ENCODE measurements around the gene NOP9. TPM values are rescaled to one million over a fixed set of nuclear protein-coding genes. Genes with fewer than 3 reads are reported as not detected.

The NOP9 gene
- total RNA-seq, 1 donor from 2014 or later = 14.8 TPM

- H3K4me1 ChIP-seq = no peaks in the 10 kb centered on the region
- peaks cover 23% of the 10 kb centered on the region for H3K27me3 ChIP-seq
- TF ChIP-seq EZH2phosphoT487 (IDR thresholded peaks at IDR 0.05) = no peak
- TF ChIP-seq EZH2 (IDR thresholded peaks at IDR 0.05) = no peak
- TF ChIP-seq CTCF (IDR thresholded peaks at IDR 0.05) = no peak
- no peaks in the 10 kb centered on the region for H3K36me3 ChIP-seq
- no peak overlapping the region for H3K27ac ChIP-seq
- H3K9ac ChIP-seq = no peak overlapping the region
- Mint-ChIP-seq H3K27ac (no peak overlapping the region), H3K9me3 (no peaks in the 10 kb centered on the region), H3K27me3 (ENCODE audit: insufficient read depth, low read depth) (peaks cover 16% of the 10 kb centered on the region), H3K36me3 (no peaks in the 10 kb centered on the region), H3K4me1 (peaks cover 2% of the 10 kb centered on the region), H3K4me3 (no peak overlapping the region)
- H3K79me2 ChIP-seq (ENCODE audit: low read depth) = no peaks in the 10 kb centered on the region
- no peak overlapping the region for H3K4me2 ChIP-seq
- H3K4me3 ChIP-seq = no peak overlapping the region
- no peaks in the 10 kb centered on the region for H3K9me3 ChIP-seq (ENCODE audit: low read depth)
- no peak for DNase-seq (ENCODE audit: low spot score)
- no peak overlapping the region for H2AFZ ChIP-seq (replicated peaks)
- H4K20me1 ChIP-seq (ENCODE audit: low read depth) = no peaks in the 10 kb centered on the region
- H3F3A ChIP-seq (ENCODE audit: low read depth) = no peaks in the 10 kb centered on the region
Measured at GRCh38 chr14:24324024-24324423, 24.4 kb downstream of the NOP9 start.

GRCh38 chr14:24325041-24325530, 25.4 kb downstream of the NOP9 start:
- Histone ChIP-seq H3K4me2 (no peak overlapping the region), H3K27ac (no peak overlapping the region), H3K9ac (no peak overlapping the region), H2AFZ (replicated peaks) (no peak overlapping the region), H3K9me3 (ENCODE audit: low read depth) (no peaks in the 10 kb centered on the region), H3K4me3 (no peak overlapping the region), H3K27me3 (peaks cover 23% of the 10 kb centered on the region), H3K36me3 (no peaks in the 10 kb centered on the region), H3F3A (ENCODE audit: low read depth) (no peaks in the 10 kb centered on the region), H3K4me1 (no peaks in the 10 kb centered on the region), H4K20me1 (ENCODE audit: low read depth) (no peaks in the 10 kb centered on the region), H3K79me2 (ENCODE audit: low read depth) (no peaks in the 10 kb centered on the region)
- H3K9me3 Mint-ChIP-seq = no peaks in the 10 kb centered on the region
- no peak overlapping the region for H3K4me3 Mint-ChIP-seq
- no peak overlapping the region for H3K27ac Mint-ChIP-seq
- H3K4me1 Mint-ChIP-seq = peaks cover 2% of the 10 kb centered on the region
- peaks cover 21% of the 10 kb centered on the region for H3K27me3 Mint-ChIP-seq (ENCODE audit: insufficient read depth, low read depth)
- no peak for DNase-seq (ENCODE audit: low spot score)
- no peaks in the 10 kb centered on the region for H3K36me3 Mint-ChIP-seq
- TF ChIP-seq EZH2 (IDR thresholded peaks at IDR 0.05) (no peak), EZH2phosphoT487 (IDR thresholded peaks at IDR 0.05) (no peak), CTCF (IDR thresholded peaks at IDR 0.05) (no peak)

- TF ChIP-seq EZH2 (IDR thresholded peaks at IDR 0.05) (no peak), CTCF (IDR thresholded peaks at IDR 0.05) (no peak), EZH2phosphoT487 (IDR thresholded peaks at IDR 0.05) (no peak)
- Histone ChIP-seq H3K9me3 (ENCODE audit: low read depth) (no peaks in the 10 kb centered on the region), H3K4me1 (no peaks in the 10 kb centered on the region), H3K27ac (no peak overlapping the region), H3K27me3 (peaks cover 27% of the 10 kb centered on the region), H4K20me1 (ENCODE audit: low read depth) (no peaks in the 10 kb centered on the region), H3F3A (ENCODE audit: low read depth) (no peaks in the 10 kb centered on the region), H3K9ac (no peak overlapping the region), H2AFZ (replicated peaks) (no peak overlapping the region), H3K36me3 (no peaks in the 10 kb centered on the region), H3K79me2 (ENCODE audit: low read depth) (no peaks in the 10 kb centered on the region), H3K4me2 (no peak overlapping the region), H3K4me3 (no peak overlapping the region)
- H3K27me3 Mint-ChIP-seq (ENCODE audit: insufficient read depth, low read depth) = peaks cover 22% of the 10 kb centered on the region
- no peak overlapping the region for H3K27ac Mint-ChIP-seq
- H3K4me1 Mint-ChIP-seq = peaks cover 2% of the 10 kb centered on the region
- no peaks in the 10 kb centered on the region for H3K9me3 Mint-ChIP-seq
- no peak overlapping the region for H3K4me3 Mint-ChIP-seq
- DNase-seq (ENCODE audit: low spot score) = no peak
- no peaks in the 10 kb centered on the region for H3K36me3 Mint-ChIP-seq
Measured at GRCh38 chr14:24325963-24326362, 26.3 kb downstream of the NOP9 start.
